ELR (cell line): ENCODE results near the gene HJURP.

Experiments
- DNase-seq: peaks from one replicate; pipeline ENCODE4 v3.0.0-alpha.2; 2015; ENCODE audit warnings: low read depth

HJURP gene

GRCh38 chr2:233791883-233792329 lies 62.4 kb downstream of the HJURP start:
- no peak for DNase-seq

GRCh38 chr2:233791151-233791882 lies 63.0 kb downstream of the HJURP start:
- no peak for DNase-seq

GRCh38 chr2:233789554-233789953 lies 64.8 kb downstream of the HJURP start:
- no peak for DNase-seq
